ENCODE measurements around the gene NFATC2. TPM values are rescaled to one million over a fixed set of nuclear protein-coding genes. Genes with fewer than 3 reads are reported as not detected.

Gene NFATC2
- total RNA-seq, 1 donor, result 0.36 TPM

- H4K20me1 ChIP-seq (ENCODE audit: insufficient read depth, low read length), result no peaks in the 10 kb centered on the region
- no peak overlapping the region for H3K4me3 ChIP-seq (ENCODE audit: insufficient read depth, low read length)
- H3K4me1 ChIP-seq (ENCODE audit: insufficient read depth, low read length), result peaks cover 17% of the 10 kb centered on the region
- no peak overlapping the region for H3K27ac ChIP-seq (ENCODE audit: low read depth, low read length)
- H3K79me2 ChIP-seq (ENCODE audit: insufficient read depth, low read length), result no peaks in the 10 kb centered on the region
- TF ChIP-seq CTCF (IDR thresholded peaks at IDR 0.05; ENCODE audit: extremely low read depth, low read depth, low read length), result no peak
- H3K36me3 ChIP-seq (ENCODE audit: insufficient read depth, low read length), result no peaks in the 10 kb centered on the region
- DNase-seq (ENCODE audit: insufficient read length, low spot score, missing footprints), result no peak
- no peaks in the 10 kb centered on the region for H3K9me3 ChIP-seq (ENCODE audit: low read depth, low read length)
- no peak overlapping the region for H2AFZ ChIP-seq (ENCODE audit: low read length)
- no peak overlapping the region for H3K4me2 ChIP-seq (ENCODE audit: insufficient read depth, low read length)
- H3K27me3 ChIP-seq (ENCODE audit: insufficient read depth, low read length), result no peaks in the 10 kb centered on the region
Measured at GRCh38 chr20:51371720-51372119, 170.8 kb downstream of the NFATC2 start.

GRCh38 chr20:51369503-51369902, 173.0 kb downstream of the NFATC2 start:
- no peaks in the 10 kb centered on the region for H3K79me2 ChIP-seq (ENCODE audit: insufficient read depth, low read length)
- no peak overlapping the region for H3K27ac ChIP-seq (ENCODE audit: low read depth, low read length)
- DNase-seq (ENCODE audit: insufficient read length, low spot score, missing footprints), result no peak
- H3K4me1 ChIP-seq (ENCODE audit: insufficient read depth, low read length), result peaks cover 33% of the 10 kb centered on the region
- no peak overlapping the region for H3K4me3 ChIP-seq (ENCODE audit: insufficient read depth, low read length)
- H3K36me3 ChIP-seq (ENCODE audit: insufficient read depth, low read length), result no peaks in the 10 kb centered on the region
- TF ChIP-seq CTCF (IDR thresholded peaks at IDR 0.05; ENCODE audit: extremely low read depth, low read depth, low read length), result no peak
- no peaks in the 10 kb centered on the region for H3K27me3 ChIP-seq (ENCODE audit: insufficient read depth, low read length)
- H3K4me2 ChIP-seq (ENCODE audit: insufficient read depth, low read length), result no peak overlapping the region
- H3K9me3 ChIP-seq (ENCODE audit: low read depth, low read length), result no peaks in the 10 kb centered on the region
- H2AFZ ChIP-seq (ENCODE audit: low read length), result no peak overlapping the region
- no peaks in the 10 kb centered on the region for H4K20me1 ChIP-seq (ENCODE audit: insufficient read depth, low read length)

- no peak overlapping the region for H3K4me3 ChIP-seq (ENCODE audit: insufficient read depth, low read length)
- H2AFZ ChIP-seq (ENCODE audit: low read length), result no peak overlapping the region
- no peak for DNase-seq (ENCODE audit: insufficient read length, low spot score, missing footprints)
Measured at GRCh38 chr20:51368461-51369211, 173.9 kb downstream of the NFATC2 start.

More at GRCh38 chr20:51368461-51369211, 173.9 kb downstream of the NFATC2 start:
- H3K27me3 ChIP-seq (ENCODE audit: insufficient read depth, low read length), result no peaks in the 10 kb centered on the region
- H4K20me1 ChIP-seq (ENCODE audit: insufficient read depth, low read length), result no peaks in the 10 kb centered on the region
- no peaks in the 10 kb centered on the region for H3K9me3 ChIP-seq (ENCODE audit: low read depth, low read length)
- H3K4me1 ChIP-seq (ENCODE audit: insufficient read depth, low read length), result peaks cover 33% of the 10 kb centered on the region
- no peaks in the 10 kb centered on the region for H3K79me2 ChIP-seq (ENCODE audit: insufficient read depth, low read length)
- no peaks in the 10 kb centered on the region for H3K36me3 ChIP-seq (ENCODE audit: insufficient read depth, low read length)
- TF ChIP-seq CTCF (IDR thresholded peaks at IDR 0.05; ENCODE audit: extremely low read depth, low read depth, low read length), result no peak
- H3K4me2 ChIP-seq (ENCODE audit: insufficient read depth, low read length), result no peak overlapping the region
- peak overlapping the region; percentile 100 for H3K27ac ChIP-seq (ENCODE audit: low read depth, low read length)
